ENCODE data around the gene HDAC4.

The HDAC4 gene

DNA sequence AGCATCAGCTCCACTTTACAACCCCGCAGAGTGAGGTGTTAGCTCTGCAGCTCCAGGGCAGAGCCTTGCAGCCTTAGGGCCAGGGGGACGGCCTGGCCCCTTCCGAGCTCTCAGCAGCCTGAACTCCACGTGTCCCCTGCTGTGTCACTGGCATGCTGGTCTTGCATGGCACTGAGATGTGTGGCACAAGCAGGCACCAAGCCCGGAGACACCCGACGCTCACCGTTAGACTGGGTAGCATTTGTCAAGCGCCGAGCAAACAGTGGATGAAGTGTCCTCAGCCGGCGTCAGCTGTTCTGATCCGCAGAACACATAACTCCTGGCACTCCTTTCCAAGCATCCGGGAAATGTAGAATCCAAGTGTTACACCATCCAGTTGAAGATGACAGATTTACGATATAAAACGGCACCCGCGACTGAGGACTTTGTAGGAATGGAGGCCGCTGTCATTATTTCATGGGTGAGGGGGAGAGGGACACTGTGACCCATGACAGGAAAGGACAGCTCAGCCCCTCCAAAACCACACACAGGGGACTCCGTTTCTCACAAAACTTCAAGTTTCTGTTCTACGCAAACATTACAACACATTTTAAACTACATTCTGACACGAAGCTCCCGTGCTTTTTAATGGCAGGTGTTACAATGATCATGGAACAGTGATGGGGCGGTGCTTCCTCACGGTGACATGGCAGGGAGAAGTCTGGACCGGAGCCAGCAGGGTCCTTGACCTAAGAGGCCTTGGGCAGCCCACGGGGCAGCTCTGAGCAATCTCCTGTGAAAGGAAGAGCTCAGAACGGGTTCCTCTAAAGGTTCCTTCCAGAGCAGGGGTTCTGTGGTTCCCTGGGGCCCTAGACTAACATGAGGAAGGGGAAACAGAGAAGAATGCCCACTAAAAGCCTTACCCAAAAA is 89.4 kb downstream of the HDAC4 start:
- DNase-seq (ENCODE audit: low read depth in 4 of 4, low spot score in 1 of 4) = no peak

DNA sequence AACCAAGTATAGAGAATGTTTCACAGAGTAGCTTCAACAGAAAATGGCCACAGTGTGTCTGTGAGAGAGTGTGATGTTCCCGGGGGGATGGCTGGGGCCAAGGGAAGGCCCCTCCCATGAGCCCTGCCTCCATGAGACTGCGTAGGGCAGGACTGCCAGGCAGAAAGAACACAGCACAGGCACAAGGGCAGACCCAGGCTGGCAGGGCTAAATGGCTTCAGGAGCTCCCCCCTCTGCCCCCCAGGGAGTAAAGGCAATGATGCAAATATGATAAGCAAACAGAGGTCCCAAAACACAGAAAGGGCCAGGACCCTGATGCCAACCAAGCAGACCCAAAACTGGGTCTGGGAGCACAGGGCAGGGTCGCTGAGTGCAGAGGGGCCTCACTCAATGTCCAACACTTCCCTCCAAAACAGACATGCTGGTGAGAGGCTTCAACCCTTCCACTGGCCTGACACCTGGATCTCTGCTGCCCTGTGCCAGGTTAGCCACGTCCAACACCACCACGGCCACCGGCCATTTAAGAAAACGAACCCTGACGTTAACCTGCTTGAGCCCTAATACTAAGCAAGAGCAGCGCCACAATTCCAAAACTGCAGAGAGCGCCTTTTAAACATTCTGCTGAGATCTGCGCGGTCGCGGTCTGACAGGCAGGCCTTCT is 90.3 kb downstream of the HDAC4 start:
- no peak for DNase-seq (ENCODE audit: low read depth in 4 of 4, low spot score in 1 of 4)

DNA sequence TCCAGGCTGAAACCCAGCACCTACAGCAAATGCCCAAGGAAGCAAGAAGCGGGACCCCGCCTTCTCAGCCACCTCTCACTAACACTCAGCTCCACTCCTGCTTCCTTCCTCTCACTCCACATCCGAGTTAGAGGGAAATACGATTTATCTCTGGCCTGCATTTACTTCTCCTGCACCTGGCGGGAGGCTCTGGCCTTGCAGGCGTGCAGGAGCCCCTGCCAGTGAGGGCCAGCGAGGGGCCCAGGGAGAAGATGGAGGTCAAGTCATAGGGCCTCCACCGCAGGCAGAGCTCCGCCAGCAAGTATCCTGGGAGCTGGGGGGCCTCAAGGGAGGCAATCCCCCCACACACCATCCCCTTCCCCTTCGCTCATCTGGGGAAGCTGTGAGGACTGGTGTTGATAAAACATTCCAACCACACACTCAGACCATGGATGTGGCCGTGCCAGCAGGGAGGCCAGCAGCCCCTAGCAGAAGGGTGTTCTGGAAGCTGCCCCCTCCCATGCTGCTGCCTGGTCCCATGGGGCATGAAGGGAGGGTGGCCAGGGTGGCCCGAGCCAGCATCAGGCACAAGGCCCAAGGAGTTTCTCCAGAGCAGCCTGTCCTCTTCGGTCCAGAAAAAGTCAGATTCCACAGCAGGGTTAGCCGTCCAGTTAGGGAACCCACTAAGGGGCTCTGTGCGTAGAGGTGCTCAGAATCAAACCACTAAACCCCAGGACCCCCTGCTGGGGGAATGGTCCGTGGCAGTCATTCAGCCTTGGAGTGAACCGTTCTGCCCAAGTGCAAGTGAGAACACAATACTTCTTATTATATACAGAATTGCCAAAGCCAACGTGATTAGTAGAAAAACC is 91.2 kb downstream of the HDAC4 start:
- no peak for DNase-seq (ENCODE audit: low read depth in 4 of 4, low spot score in 1 of 4)

DNA sequence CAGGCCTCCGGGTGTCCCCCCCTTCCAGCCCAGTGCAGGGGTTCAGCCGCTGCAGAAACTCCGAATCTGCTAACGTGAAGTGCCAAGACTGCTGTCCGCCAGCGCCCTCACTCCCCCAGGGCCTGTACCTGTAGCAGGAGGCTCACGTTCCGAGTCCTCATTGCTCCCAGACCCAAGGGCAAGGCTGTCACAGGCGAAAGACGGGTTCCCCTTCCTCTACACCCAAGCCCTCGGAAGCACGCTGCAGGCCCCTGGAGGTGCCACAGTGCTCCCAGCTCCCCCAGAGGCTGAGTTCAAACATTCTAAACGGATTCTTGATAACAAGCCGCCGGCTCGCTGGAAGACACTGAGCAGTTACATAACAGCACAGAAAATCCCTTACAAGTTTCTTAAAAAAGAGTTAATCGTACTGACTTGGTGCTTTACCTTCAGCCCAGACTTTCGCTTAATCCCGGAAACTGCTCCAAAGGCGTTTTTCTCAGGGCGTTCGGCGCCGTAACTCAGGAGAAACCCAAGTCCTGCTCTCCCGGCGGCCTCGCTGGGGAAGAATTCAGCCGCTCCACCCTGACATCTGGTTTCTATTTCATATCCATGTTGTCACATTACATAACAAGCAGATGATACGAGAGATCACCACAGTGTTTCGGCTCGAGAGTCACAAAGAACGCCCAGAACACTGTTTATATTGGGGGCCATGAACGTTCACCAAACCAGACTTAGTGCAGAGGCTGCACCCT is 92.0 kb downstream of the HDAC4 start:
- DNase-seq (ENCODE audit: low read depth in 4 of 4, low spot score in 1 of 4) = no peak

DNA sequence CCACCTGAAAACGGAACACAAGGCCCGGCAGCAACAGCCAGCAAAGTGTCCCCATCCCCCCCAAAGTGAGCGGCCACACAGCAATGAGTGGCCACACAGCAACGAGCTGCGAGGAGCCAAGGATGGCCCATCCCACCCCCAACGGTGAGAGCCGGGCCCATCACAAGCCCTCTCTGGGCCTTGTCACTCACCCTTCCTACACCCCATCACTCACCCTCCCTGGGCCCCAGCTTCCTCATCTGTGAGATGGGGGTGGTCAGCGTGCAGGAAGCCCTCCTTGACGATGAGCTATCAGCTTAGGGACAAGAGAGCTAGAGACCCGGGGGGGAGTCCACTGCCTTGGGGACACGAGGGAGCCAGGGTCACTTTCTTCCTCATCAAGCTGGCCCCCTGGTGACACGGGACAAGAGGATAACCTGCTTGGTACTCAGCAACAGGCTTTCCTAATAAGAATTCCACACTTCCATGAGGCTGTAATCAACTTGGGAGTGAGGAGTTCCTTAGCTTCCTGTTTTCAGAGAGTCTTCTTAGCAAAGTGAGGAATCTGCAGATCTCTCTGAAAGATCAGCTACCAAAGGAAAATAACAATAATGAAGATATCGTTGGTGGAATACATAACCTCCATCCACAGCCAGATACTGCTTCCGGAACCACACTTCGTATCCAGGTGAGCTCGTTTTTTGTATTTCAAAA is 92.8 kb downstream of the HDAC4 start:
- no peak for DNase-seq (ENCODE audit: low read depth in 4 of 4, low spot score in 1 of 4)

DNA sequence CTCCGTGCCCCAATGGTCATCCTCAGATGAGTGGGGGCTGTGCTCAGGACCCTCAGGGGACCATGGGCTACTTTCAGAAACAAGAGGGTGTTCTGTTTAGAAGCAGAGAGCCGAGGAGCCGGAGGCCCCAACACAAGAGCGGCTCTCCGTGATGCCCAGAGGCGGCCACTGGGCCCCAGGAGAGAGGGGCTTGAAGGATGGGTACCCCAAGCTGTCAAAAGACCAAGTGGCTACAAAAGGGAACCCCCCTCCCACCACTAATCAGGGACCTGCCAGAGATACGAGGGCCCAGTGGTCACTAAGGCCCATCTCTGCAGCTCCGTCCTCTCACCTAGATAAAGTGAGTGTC is 93.6 kb downstream of the HDAC4 start:
- no peak for DNase-seq (ENCODE audit: low read depth in 4 of 4, low spot score in 1 of 4)

DNA sequence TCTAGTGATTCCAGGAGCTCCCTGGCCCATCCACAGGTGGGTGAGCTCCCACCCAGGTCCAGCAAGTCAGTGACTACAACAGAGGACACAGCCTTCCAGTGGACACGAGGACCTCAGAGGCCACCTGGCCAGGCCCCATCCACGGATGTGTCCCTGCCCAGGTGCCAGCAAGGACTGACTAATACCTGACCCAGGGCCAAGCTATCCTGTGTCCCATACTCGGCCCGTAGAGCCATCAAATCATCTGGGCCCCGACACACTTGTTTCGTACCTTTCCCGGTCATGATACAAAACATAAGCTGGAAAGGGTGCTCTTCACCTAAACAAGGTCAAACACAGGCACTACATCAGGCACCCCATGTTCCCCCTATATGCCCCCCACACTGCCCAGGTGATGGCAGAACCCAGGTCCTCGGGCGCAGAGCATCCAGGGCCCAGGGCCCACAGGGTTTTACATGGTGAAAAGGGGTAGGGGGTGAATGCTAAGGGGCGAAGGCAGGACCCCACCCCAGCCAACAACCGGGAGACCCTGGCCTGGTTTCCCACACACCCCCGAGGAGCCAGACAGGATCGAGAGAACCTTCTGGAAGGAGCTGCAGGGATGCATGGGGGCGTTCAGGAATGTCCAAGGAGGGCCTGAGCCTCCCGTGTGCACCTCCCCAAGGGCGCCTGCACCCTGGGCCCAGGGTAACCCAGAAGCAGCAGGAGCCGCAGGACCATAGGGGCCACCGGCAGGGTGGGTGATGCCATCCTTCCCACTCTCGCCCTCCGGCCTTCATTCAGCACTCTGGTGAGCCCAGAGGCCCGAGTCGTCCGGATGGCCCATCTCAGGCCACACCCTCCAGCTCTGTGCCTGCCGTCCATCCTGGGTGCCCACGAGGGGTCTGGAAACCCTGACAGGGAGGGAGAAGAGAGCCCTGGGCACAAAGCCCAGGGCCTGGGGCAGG is 94.3 kb downstream of the HDAC4 start:
- no peak for DNase-seq (ENCODE audit: low read depth in 4 of 4, low spot score in 1 of 4)

DNA sequence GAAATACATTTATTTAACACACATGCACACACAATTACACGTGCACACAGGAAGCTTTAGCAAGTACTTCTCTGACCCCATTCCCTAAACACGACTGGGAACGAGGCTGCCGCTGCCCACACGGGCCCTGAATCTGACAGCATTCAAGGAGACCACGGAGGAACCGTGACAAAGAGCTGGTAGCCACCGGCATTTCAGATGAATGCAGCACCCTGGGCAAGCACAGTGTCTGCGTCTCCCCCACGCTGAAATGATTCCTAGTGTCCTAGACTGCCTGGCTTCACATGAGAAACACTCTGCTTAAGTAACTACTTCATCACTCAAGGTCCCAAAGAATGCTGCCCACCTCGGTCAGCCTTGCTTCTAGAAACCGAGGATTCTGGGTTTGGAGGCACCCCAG is 95.0 kb downstream of the HDAC4 start:
- DNase-seq (ENCODE audit: low read depth in 4 of 4, low spot score in 1 of 4) = no peak

DNA sequence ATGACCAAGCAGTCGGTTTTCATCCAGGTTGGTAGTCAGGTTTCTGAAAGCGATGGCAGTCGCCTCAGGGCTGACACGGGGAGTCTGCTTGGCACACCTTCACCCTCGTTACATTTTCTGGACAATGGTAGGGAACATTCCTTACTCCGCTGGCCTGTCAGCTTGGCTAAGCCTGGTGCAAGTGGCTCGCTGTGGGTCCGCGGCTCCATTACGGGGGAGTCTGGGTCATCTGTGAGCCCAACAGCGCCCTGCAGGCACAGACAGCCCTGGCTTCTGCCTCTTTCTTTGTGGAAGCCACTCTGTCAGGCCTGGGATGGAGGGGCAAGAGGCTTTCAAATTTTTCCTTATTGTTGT is 95.6 kb downstream of the HDAC4 start:
- no peak for DNase-seq (ENCODE audit: low read depth in 4 of 4, low spot score in 1 of 4)

DNA sequence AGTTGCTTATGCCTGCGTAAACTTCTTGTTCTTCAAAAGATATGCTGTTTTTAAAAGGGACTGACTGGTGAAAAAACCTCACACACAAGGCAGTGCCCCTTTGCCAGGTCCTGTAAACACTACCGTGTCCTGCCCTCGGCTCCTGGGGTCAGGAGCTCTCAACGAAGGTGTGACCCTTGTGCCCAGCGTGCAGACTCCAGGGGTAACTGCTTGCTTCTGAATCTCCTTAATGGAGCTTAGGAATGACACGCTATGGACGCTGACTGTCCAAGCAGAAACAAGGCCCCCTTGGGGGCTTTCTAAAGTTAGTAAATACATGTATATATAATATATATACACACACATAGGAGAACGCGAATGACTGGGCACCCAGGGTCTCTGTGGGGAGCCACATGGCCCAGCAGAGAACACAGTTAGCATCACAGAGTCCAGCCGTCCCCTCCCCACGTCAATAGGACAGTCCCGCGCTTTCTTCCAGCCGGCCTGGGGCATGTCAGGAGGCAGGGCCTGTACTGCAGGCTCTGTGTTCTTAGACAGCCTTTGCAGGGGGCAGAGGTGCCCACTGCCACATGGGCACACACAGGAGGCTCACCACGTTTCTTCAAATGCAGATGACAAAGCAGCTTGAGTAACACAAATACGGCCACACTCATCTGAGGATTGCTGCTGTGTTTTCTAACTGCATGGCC is 96.1 kb downstream of the HDAC4 start:
- no peak for DNase-seq (ENCODE audit: low read depth in 4 of 4, low spot score in 1 of 4)

DNA sequence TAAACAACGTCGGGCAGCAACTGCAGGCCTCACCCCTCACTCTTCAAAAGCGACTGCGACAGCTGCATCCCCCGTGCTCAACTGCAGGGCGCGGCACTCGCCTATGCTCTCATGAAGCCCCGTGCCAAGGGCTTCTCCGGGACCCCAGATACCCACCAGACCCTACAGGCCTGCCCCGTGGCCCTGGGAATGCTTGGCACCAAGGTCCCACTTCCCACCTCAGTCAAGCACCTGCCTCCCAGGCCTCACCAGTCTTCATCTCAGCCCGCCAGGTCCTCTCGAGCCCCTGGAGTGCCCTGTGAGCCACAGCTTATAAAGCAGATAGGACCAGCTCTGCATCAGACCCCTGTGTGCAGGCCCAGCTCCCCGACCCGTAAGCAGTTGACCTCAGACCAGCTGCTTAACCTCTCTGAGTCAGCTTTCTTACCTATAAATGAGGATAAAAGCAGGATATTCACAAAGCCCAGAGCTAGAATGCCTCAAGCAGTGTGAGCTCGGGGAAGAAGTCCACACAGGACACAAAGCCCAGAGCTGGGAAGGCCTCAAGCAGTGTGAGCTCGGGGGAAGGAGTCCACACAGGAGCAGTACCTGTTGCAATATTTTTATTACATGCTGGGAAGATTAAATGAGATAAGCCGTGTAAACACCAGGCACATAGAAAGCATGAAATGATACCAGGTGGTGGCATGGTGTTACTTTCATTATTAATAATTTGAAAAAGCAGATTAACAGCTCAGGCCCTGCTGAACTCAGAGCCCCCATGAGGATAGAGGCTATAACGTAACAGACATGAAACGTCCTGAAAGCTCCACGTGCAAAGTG is 96.9 kb downstream of the HDAC4 start:
- no peak for DNase-seq (ENCODE audit: low read depth in 4 of 4, low spot score in 1 of 4)

DNA sequence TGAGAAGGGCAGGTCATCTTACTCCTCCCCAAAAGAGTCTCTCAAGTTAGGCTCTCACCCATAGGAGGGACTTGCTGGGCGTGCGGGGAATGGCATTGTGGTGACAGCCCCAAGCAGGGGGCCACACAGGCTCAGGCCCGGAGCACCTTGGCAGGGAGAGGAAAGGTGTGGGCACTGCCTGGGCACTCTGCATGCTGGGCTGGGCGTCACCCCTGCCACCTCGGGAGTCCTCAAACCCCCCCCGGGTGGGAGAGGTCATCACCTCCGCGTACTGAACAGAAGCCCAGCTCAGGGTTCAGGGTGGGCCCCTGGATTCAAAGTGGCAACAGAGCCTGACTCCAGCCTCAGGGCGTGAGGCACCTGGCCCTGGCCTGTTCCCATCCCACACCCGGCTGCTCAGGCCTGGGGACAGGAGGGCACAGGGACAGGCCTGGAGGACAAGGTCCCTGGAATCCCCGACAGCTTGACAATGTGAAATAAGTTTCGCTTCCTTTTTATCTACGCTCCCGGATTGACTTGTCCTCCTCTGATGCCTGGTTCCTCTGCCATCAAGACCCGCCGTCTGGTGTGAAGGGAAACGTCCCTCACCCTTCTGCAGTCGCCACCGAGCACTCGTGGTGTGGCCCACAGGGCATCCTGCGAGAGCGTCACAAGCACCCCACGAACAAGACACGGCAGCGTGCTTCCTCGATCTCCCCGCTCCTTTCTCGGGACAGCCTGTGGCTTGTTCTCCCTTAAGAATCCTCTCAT is 97.8 kb downstream of the HDAC4 start:
- no peak for DNase-seq (ENCODE audit: low read depth in 4 of 4, low spot score in 1 of 4)

DNA sequence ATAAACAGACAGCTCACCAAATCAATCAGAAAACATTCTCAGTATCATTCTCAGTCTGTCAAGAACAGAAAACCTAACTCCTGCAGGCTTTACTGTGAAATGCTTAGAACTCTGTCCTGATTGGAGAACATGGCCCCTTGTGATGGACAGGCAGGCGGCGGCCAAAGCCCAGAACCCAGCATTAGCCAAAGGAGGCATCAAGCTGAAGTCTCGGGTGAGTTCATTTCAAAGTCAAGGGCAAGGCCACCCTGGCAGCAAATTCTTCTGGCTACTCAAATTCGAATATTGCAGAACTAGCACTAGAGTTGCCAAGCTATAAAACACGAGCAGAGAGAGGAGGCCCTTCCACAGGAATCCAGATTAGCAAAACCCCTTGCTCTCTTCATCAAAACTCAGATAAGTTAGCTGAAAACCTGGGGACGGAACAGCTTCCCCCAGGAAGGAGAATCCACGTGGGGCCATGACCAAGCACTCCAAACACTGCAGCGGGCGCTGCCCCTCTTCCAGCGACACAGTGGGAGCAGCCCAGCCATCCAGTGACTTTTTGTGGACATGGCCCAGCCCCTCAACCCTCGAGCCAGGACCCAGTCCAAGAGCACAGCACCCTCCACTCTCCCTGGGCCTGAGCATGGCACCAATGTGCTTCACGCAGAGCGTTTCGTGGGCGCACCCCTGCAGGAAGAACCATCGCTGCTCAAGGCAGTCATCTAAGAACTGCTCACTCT is 98.6 kb downstream of the HDAC4 start:
- no peak for DNase-seq (ENCODE audit: low read depth in 4 of 4, low spot score in 1 of 4)

DNA sequence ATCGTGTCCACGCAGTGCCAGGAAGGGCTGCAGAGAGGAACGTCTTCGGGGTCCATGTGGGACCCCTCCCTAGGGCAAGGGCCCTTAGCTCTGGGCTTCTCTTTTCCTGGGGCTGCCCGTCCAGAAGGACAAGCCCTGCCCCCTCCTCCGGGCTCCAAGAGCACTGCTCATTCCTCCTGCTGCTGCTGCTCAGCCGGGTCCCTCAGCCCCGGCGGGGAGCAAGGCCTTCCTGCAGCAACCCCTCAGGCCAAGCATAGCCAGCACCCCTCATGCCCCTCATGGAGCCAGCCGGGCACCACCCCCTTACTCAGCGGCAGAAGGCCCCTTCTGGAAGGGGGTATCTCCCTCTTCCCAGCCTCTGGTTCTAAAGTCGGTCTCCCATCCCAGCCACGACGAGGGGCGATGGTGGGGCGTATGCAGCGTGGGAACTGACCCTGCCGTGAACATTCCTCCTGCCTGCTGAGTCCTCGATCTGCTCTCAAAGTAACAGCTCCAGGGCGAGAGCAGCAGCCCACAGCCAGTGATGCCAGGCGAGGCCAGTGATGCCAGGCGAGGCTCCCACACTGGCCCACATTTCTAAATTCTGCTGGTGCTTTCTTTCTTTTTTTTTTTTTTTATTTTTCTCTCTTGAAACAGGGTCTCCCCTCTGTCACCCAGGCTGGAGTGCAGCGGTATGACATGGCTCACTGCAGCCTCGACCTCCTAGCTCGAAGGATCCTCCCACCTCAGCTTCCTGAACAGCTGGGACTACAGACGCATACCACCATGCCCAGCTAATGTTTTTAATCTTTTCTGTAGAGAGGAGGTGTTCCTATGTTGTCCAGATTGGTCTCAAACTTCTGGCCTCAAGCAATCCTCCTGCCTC is 99.7 kb downstream of the HDAC4 start:
- no peak for DNase-seq (ENCODE audit: low read depth in 4 of 4, low spot score in 1 of 4)

DNA sequence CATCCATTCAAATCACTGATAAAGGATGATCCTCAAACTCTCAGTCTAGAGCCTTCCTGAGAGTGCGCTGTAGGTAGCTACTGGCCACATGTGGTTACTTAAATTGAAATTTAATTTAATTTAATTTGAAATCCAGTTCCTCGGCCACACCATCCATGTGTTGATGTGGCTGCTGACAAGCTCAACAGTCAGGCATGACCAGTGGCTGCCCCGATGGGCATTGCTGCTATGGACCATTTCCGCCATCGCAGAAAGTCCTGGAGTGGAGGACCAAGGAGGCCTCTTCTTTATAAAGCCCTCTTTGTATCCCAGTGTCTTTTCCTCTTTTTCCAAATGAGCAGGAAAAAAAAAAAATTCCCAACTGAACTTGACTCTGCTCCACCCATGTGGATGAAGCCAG is 100.6 kb downstream of the HDAC4 start:
- DNase-seq (ENCODE audit: low read depth in 4 of 4, low spot score in 1 of 4) = no peak

All from stimulated activated CD4-positive, alpha-beta T cell treated with anti-CD3 and anti-CD28 coated beads, Interleukin-1b, Interleukin-23, amount 100 ng/mL, for 24 hours (primary cell).